Measurements from ENCODE around the gene AGPAT3.

DNA sequence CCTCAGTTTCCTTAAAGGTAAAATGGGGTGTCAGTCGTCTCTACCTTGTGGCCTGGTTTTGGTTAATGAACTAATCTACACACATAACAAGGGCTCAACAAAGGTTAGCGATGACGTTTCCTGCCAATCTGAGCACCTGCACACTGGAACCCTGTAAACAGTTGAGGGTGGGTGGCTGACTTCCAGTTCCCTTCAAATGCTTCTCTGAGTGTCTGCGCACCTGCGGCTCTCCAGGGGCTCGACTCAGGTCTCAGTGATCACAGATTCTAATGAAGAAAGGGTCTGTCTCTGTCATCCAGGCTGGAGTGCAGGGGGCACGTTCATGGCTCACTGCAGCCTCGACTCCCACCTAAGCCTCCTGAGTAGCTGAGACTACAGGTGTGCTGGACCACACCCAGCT is 3.3 kb upstream of the AGPAT3 start:
- no peak for TF ChIP-seq EZH2 (IDR thresholded peaks at IDR 0.05)
- no peak for TF ChIP-seq CTCF (IDR thresholded peaks at IDR 0.05)
- no peak for TF ChIP-seq EZH2phosphoT487 (IDR thresholded peaks at IDR 0.05)
